OCI-LY3 (cell line): ENCODE data around the gene IGFBP7.

Experiments
- CTCF ChIP-seq: fragments of 200-600, 300-600 bp; sonication (generic); IDR thresholded peaks from 2 replicates; pipeline ENCODE4 v1.5.1; 2014; ENCODE audit warnings: antibody characterized with exemption, low read length, low read depth
- EZH2phosphoT487 ChIP-seq: fragments of 200-600 bp; shearing (Covaris generic); IDR thresholded peaks from 2 replicates; pipeline ENCODE4 v1.6.1; 2018; ENCODE audit warnings: antibody characterized with exemption, mixed run types, low read depth

- no peak for TF ChIP-seq CTCF
- TF ChIP-seq EZH2phosphoT487: no peak
These were observed 20.6 kb downstream of the IGFBP7 start for GRCh38 chr4:57089549-57089948.
